ENCODE data around the gene TRMT5.

DNA sequence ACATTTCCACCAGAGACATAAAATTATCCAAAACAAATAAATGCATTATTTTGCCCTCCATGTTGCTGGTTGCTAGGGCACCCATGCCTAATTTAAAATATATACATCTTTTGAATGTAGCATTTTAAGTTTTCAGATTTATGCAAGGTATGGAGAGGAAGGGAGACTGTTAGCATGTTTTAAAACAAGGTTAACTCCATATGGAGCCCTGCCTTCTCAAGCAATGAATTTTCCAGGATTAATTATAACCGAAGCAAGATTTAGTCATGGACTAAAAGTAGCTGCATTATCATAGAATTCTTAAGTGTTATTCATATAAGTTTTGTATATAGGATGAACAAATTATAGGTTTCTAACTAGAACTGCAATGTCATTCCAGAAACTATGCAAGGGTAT lies 37.2 kb downstream of the TRMT5 start:
- TF ChIP-seq, protein P1, sequence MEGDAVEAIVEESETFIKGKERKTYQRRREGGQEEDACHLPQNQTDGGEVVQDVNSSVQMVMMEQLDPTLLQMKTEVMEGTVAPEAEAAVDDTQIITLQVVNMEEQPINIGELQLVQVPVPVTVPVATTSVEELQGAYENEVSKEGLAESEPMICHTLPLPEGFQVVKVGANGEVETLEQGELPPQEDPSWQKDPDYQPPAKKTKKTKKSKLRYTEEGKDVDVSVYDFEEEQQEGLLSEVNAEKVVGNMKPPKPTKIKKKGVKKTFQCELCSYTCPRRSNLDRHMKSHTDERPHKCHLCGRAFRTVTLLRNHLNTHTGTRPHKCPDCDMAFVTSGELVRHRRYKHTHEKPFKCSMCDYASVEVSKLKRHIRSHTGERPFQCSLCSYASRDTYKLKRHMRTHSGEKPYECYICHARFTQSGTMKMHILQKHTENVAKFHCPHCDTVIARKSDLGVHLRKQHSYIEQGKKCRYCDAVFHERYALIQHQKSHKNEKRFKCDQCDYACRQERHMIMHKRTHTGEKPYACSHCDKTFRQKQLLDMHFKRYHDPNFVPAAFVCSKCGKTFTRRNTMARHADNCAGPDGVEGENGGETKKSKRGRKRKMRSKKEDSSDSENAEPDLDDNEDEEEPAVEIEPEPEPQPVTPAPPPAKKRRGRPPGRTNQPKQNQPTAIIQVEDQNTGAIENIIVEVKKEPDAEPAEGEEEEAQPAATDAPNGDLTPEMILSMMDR (IDR thresholded peaks at IDR 0.05; ENCODE audit: control extremely low read depth in 1 of 3, insufficient read depth in 1 of 3, low read depth in 1 of 3, low read length in 3 of 3): no peak
- no peak for TF ChIP-seq TAF7 (optimal IDR thresholded peaks at IDR 0.05; ENCODE audit: borderline replicate concordance, low read depth, low read length)
- TF ChIP-seq POLR2AphosphoS5 (IDR thresholded peaks at IDR 0.05; ENCODE audit: low read depth, low read length): no peak
- no peak for TF ChIP-seq POLR2A (IDR thresholded peaks at IDR 0.05; ENCODE audit: control extremely low read depth in 1 of 2, low read depth in 2 of 2, low read length in 2 of 2)
- no peak for TF ChIP-seq EZH2 (IDR thresholded peaks at IDR 0.05; ENCODE audit: low read depth, low read length, severe bottlenecking)
